GM18502 (cell line): ENCODE data around the gene ZNF146.
"Not testable (repeated sequence)": the region's sequence is repeated elsewhere in the genome, so short reads cannot be mapped to it uniquely, and the experiment has no call there.

Experiments
- ATAC-seq: cut with Tn5 transposase; IDR thresholded peaks from one replicate; pipeline ENCODE4 v1.9.1; 2021; ENCODE audit warnings: mild to moderate bottlenecking; ENCODE audit not compliant: unreplicated experiment, poor library complexity

The ZNF146 gene

GRCh38 chr19:36267061-36267845 is 52.3 kb downstream of the ZNF146 start:
- ATAC-seq, result no peak

GRCh38 chr19:36268081-36268480 is 53.2 kb downstream of the ZNF146 start:
- ATAC-seq, result not testable (repeated sequence)

- ATAC-seq, result not testable (repeated sequence)
These were observed 53.7 kb downstream of the ZNF146 start for GRCh38 chr19:36268591-36268990.

GRCh38 chr19:36269295-36269694 is 54.4 kb downstream of the ZNF146 start:
- not testable (repeated sequence) for ATAC-seq
